ENCODE measurements around the gene GPR37L1. TPM values are rescaled to one million over a fixed set of nuclear protein-coding genes. Genes with fewer than 3 reads are reported as not detected.

GPR37L1 gene
- total RNA-seq, 4 donors from 2014 or later: 0.16 TPM; not detected in 3

GRCh38 chr1:202112859-202113689 lies 9.6 kb upstream of the GPR37L1 start:
- no peak for TF ChIP-seq CTCF (IDR thresholded peaks at IDR 0.05; ENCODE audit: low read depth)

GRCh38 chr1:202113690-202114300 lies 8.9 kb upstream of the GPR37L1 start:
- TF ChIP-seq CTCF (IDR thresholded peaks at IDR 0.05; ENCODE audit: low read depth): no peak

DNA sequence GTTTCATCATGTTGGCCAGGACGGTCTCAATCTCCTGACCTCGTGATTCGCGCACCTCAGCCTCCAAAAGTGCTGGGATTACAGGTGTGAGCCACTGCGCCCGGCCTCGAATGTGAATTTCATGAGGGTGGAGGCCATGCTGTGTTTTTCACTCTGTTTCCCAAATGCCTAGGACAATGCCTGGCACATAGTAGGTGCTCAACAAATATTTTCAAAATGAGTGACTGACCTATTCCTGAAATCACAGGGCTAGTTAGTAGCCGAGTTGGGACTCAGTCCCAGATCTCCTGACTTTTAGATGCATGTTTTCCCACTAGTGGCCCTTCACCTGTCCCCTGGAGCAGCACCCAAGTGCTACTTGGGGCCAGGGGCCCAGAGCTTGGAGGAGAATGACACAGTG lies 6.4 kb upstream of the GPR37L1 start:
- no peak for TF ChIP-seq CTCF (IDR thresholded peaks at IDR 0.05; ENCODE audit: low read depth)

- no peak for TF ChIP-seq CTCF (IDR thresholded peaks at IDR 0.05; ENCODE audit: low read depth)
Observed at GRCh38 chr1:202117898-202118371, 4.8 kb upstream of the GPR37L1 start.

GRCh38 chr1:202121006-202121405 lies 1.7 kb upstream of the GPR37L1 start:
- no peak for TF ChIP-seq CTCF (IDR thresholded peaks at IDR 0.05; ENCODE audit: low read depth)

DNA sequence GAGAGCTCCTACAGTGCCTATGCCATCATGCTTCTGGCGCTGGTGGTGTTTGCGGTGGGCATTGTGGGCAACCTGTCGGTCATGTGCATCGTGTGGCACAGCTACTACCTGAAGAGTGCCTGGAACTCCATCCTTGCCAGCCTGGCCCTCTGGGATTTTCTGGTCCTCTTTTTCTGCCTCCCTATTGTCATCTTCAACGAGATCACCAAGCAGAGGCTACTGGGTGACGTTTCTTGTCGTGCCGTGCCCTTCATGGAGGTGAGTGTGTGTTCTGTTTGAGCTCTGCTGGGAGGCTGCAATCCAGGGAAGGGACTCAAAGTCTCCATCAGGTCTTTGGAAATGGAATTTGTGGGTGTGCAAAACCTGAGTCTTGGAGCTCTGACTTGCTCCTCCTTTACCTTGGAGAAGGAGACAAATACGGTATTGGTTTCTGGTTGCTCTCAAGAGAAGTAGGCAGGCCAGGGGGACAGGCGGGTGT lies 658 bp downstream of the GPR37L1 start:
- TF ChIP-seq CTCF (IDR thresholded peaks at IDR 0.05; ENCODE audit: low read depth): no peak

DNA sequence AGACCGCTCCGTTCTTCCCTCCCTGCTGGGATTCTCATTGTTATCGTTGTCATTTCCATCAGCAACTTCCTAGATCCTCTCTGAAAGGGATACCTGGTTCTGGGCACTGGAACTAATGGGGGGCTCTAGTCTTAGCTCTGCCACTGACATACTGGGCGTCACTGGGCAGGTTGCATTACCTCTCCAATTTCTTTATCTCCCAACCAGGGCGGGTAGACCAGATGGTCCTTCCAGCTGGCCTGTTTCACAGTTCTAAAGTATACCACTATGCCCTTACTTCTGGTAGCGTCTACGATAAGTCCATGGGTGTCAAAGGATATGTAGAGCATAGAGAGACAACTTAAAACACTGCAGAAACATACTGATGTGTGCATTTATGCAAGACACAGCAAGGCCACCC lies 1.4 kb downstream of the GPR37L1 start:
- no peak for TF ChIP-seq CTCF (IDR thresholded peaks at IDR 0.05; ENCODE audit: low read depth)
